ENCODE results near the gene CHN2.

DNA sequence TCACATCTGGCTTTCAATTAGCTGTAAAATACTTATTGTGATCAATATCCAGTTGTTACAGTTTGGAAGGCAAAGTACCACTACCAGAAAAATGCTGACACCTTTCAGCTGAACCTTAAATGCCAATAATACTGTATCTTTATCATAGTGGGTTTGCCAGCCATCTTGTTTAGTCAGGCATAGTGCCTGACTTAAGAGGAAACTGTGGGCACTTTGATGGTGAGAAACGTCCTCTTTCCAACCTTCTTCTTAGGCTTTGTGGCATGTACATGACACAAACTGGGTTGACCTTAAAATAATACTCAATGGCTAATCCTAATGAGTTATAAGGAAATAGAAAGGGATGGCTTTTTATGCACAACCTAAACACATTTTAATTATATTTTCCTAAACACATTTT, 316.8 kb downstream of the CHN2 start:
- TF ChIP-seq, protein P1, sequence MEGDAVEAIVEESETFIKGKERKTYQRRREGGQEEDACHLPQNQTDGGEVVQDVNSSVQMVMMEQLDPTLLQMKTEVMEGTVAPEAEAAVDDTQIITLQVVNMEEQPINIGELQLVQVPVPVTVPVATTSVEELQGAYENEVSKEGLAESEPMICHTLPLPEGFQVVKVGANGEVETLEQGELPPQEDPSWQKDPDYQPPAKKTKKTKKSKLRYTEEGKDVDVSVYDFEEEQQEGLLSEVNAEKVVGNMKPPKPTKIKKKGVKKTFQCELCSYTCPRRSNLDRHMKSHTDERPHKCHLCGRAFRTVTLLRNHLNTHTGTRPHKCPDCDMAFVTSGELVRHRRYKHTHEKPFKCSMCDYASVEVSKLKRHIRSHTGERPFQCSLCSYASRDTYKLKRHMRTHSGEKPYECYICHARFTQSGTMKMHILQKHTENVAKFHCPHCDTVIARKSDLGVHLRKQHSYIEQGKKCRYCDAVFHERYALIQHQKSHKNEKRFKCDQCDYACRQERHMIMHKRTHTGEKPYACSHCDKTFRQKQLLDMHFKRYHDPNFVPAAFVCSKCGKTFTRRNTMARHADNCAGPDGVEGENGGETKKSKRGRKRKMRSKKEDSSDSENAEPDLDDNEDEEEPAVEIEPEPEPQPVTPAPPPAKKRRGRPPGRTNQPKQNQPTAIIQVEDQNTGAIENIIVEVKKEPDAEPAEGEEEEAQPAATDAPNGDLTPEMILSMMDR (IDR thresholded peaks at IDR 0.05), result no peak
- no peak for TF ChIP-seq EZH2 (IDR thresholded peaks at IDR 0.05)
